Ascending aorta (tissue), 2 donors: ENCODE results near the gene ZNF134. TPM values are rescaled to one million over a fixed set of nuclear protein-coding genes. Genes with fewer than 3 reads are reported as not detected.

Source experiments
- DNase-seq, 2 donors: peaks; one replicate each; pipeline ENCODE4 v3.0.0-alpha.2; 2019; ENCODE audit warnings: low spot score in 2 of 2
- H3K27ac ChIP-seq, 2 donors: fragments of 200-600 bp; sonication (generic); one replicate each; pipeline ENCODE4 v1.5.1; 2016 to 2017; ENCODE audit warnings: mild to moderate bottlenecking in 1 of 2
- H3K27me3 ChIP-seq: fragments of 200-600 bp; sonication (generic); one replicate; pipeline ENCODE4 v1.5.1; 2017
- H3K36me3 ChIP-seq, 2 donors: fragments of 200-600 bp; sonication (generic); one replicate each; pipeline ENCODE4 v1.5.1; 2016
- H3K4me1 ChIP-seq, 2 donors: fragments of 200-600 bp; sonication (generic); one replicate each; pipeline ENCODE4 v1.5.1; 2016 to 2017; ENCODE audit warnings: mild to moderate bottlenecking in 1 of 2
- H3K4me3 ChIP-seq, 2 donors: fragments of 200-600 bp; sonication (generic); one replicate each; pipeline ENCODE4 v1.5.1; 2016 to 2017; ENCODE audit warnings: mild to moderate bottlenecking in 1 of 2
- H3K9me3 ChIP-seq, 2 donors: fragments of 200-600 bp; sonication (generic); one replicate each; pipeline ENCODE4 v1.5.1; 2016
- intact Hi-C: fragments of 100-400 bp; cut with DNase I; formaldehyde crosslinking; loops from one replicate; pipeline ENCODE4 v1.15.1; 2023
- total RNA-seq: library from RNA; depleted of rRNA; stranded (reverse); fragments of >200 nt; gene quantifications from one replicate; pipeline ENCODE4 v1.1.0, GENCODE V29; 2016
- TF ChIP-seq, protein P1 (sequence below), 3 experiments: fragments of 200-600 bp in 2 of 3; fragments of 450-650 bp in 1 of 3; sonication (generic) in 2 of 3; IDR thresholded peaks; one replicate each; pipeline ENCODE4 v1.5.1; 2016 to 2019; ENCODE audit warnings: antibody characterized with exemption in 3 of 3, mild to moderate bottlenecking in 1 of 3, moderate library complexity in 1 of 3

Gene ZNF134
- total RNA-seq, 1 donor from 2014 or later = 1.7 TPM

GRCh38 chr19:57642396-57643046 lies 28.5 kb downstream of the ZNF134 start:
- intact Hi-C loops = no loop called here
- H3K4me3 ChIP-seq = no peak overlapping the region
- H3K36me3 ChIP-seq = peaks cover 41 to 59% of the 10 kb centered on the region in 2 donors
- no peak for DNase-seq
- H3K4me1 ChIP-seq = no peaks in the 10 kb centered on the region
- no peak overlapping the region for H3K27ac ChIP-seq
- no peaks in the 10 kb centered on the region for H3K27me3 ChIP-seq
- peaks cover 65 to 96% of the 10 kb centered on the region in 2 donors for H3K9me3 ChIP-seq
- TF ChIP-seq, protein P1, sequence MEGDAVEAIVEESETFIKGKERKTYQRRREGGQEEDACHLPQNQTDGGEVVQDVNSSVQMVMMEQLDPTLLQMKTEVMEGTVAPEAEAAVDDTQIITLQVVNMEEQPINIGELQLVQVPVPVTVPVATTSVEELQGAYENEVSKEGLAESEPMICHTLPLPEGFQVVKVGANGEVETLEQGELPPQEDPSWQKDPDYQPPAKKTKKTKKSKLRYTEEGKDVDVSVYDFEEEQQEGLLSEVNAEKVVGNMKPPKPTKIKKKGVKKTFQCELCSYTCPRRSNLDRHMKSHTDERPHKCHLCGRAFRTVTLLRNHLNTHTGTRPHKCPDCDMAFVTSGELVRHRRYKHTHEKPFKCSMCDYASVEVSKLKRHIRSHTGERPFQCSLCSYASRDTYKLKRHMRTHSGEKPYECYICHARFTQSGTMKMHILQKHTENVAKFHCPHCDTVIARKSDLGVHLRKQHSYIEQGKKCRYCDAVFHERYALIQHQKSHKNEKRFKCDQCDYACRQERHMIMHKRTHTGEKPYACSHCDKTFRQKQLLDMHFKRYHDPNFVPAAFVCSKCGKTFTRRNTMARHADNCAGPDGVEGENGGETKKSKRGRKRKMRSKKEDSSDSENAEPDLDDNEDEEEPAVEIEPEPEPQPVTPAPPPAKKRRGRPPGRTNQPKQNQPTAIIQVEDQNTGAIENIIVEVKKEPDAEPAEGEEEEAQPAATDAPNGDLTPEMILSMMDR (IDR thresholded peaks at IDR 0.05) = no peak

GRCh38 chr19:57643734-57644133 lies 29.7 kb downstream of the ZNF134 start:
- Histone ChIP-seq H3K36me3 (peaks cover 39 to 47% of the 10 kb centered on the region in 2 donors), H3K4me3 (no peak overlapping the region), H3K4me1 (no peaks in the 10 kb centered on the region), H3K27ac (no peak overlapping the region), H3K9me3 (peaks cover 53 to 95% of the 10 kb centered on the region in 2 donors), H3K27me3 (no peaks in the 10 kb centered on the region)
- intact Hi-C loops = no loop called here
- no peak for DNase-seq
- TF ChIP-seq, protein P1 (IDR thresholded peaks at IDR 0.05) = no peak

GRCh38 chr19:57648331-57649003 lies 34.4 kb downstream of the ZNF134 start:
- no peaks in the 10 kb centered on the region for H3K4me1 ChIP-seq
- no peaks in the 10 kb centered on the region for H3K27me3 ChIP-seq
- intact Hi-C loops = no loop called here
- no peak overlapping the region for H3K4me3 ChIP-seq
- H3K27ac ChIP-seq = no peak overlapping the region
- no peak for DNase-seq
- peaks cover 0 to 1% of the 10 kb centered on the region in 2 donors for H3K36me3 ChIP-seq
- H3K9me3 ChIP-seq = peaks cover 11 to 68% of the 10 kb centered on the region in 2 donors
- TF ChIP-seq, protein P1 (IDR thresholded peaks at IDR 0.05) = no peak

- H3K4me3 ChIP-seq = no peak overlapping the region
Measured at GRCh38 chr19:57651654-57651996, 37.6 kb downstream of the ZNF134 start.

DNA sequence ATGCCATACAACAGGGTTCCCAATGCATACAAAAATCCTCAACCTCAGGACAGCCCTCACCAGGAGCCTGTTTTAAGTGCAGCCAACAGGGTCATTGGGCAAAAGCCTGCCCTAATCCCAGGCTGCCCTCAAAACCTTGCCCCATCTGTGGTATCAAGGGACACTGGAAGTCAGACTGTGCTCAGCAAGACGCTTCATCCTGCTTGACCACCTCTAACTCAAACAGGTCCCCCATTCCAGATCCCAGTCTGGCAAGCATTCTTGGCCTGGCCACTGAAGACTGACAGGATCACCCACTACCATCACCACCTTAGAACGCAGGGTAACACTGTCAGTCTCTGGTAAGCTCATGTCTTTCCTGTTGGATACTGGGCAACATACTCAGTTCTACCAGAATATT lies 39.6 kb downstream of the ZNF134 start:
- no peak for DNase-seq
- no peak overlapping the region for H3K27ac ChIP-seq

More at GRCh38 chr19:57651654-57651996, 37.6 kb downstream of the ZNF134 start:
- intact Hi-C loops = no loop called here
- TF ChIP-seq, protein P1 (IDR thresholded peaks at IDR 0.05) = no peak
- no peak for DNase-seq
- Histone ChIP-seq H3K27ac (no peak overlapping the region), H3K27me3 (no peaks in the 10 kb centered on the region), H3K9me3 (peaks cover 0 to 55% of the 10 kb centered on the region in 2 donors), H3K4me1 (no peaks in the 10 kb centered on the region), H3K36me3 (no peaks in the 10 kb centered on the region)

More for the DNA sequence above, 39.6 kb downstream of the ZNF134 start:
- Histone ChIP-seq H3K36me3 (no peaks in the 10 kb centered on the region), H3K27me3 (no peaks in the 10 kb centered on the region), H3K4me1 (no peaks in the 10 kb centered on the region), H3K9me3 (peaks cover 0 to 35% of the 10 kb centered on the region in 2 donors), H3K4me3 (no peak overlapping the region)
- TF ChIP-seq, protein P1 (IDR thresholded peaks at IDR 0.05) = no peak
- intact Hi-C loops = no loop called here
